Neural cell (in vitro differentiated cells): ENCODE measurements around the gene PGAP3. TPM values are rescaled to one million over a fixed set of nuclear protein-coding genes. Genes with fewer than 3 reads are reported as not detected.

Experiments used
- H2AFZ ChIP-seq: fragments of 200-600, 300-800 bp; sonication (generic), shearing (Covaris generic); 2 replicates; pipeline ENCODE4 v1.6.0; 2014; ENCODE audit warnings: low read depth, mild to moderate bottlenecking, antibody characterized with exemption, low read length, moderate library complexity
- H3F3A ChIP-seq: fragments of 200-600 bp; shearing (Covaris generic); 2 replicates; pipeline ENCODE4 v1.6.1; 2016; ENCODE audit warnings: mild to moderate bottlenecking, moderate library complexity, mixed read lengths, antibody characterized with exemption, low read length; ENCODE audit not compliant: insufficient read depth, poor library complexity, severe bottlenecking
- H3K27ac ChIP-seq: fragments of 200-600, 300-800 bp; sonication (generic), shearing (Covaris generic); 2 replicates; pipeline ENCODE4 v1.5.1; 2014; ENCODE audit warnings: mild to moderate bottlenecking, low read length, moderate library complexity
- H3K27me3 ChIP-seq: fragments of 300-800, 200-600 bp; sonication (generic), shearing (Covaris generic); 2 replicates; pipeline ENCODE4 v1.6.0; 2014; ENCODE audit warnings: mild to moderate bottlenecking, low read depth, low read length, moderate library complexity; ENCODE audit not compliant: insufficient read depth
- H3K36me3 ChIP-seq: fragments of 300-800, 200-600 bp; sonication (generic), shearing (Covaris generic); 2 replicates; pipeline ENCODE4 v1.5.1; 2014; ENCODE audit warnings: mild to moderate bottlenecking, antibody characterized with exemption, low read length, moderate library complexity; ENCODE audit not compliant: insufficient read depth
- H3K4me2 ChIP-seq: fragments of 300-800, 200-600 bp; sonication (generic), shearing (Covaris generic); 2 replicates; pipeline ENCODE4 v1.6.0; 2014; ENCODE audit warnings: mild to moderate bottlenecking, low read length
- H3K4me3 ChIP-seq: fragments of 300-800, 200-600 bp; sonication (generic), shearing (Covaris generic); 2 replicates; pipeline ENCODE4 v1.5.1; 2014; ENCODE audit warnings: mild to moderate bottlenecking, low read length, moderate library complexity
- H3K79me2 ChIP-seq: fragments of 200-600 bp; shearing (Covaris generic); replicated peaks from 2 replicates; pipeline ENCODE4 v1.6.0; 2014; ENCODE audit warnings: mild to moderate bottlenecking, low read length, moderate library complexity; ENCODE audit not compliant: insufficient read depth
- H3K9ac ChIP-seq: fragments of 300-800, 200-600 bp; sonication (generic), shearing (Covaris generic); 2 replicates; pipeline ENCODE4 v1.6.1; 2016; ENCODE audit warnings: mild to moderate bottlenecking, low read length, mixed read lengths
- H3K9me2 ChIP-seq: fragments of 200-600 bp; shearing (Covaris generic); 2 replicates; pipeline ENCODE4 v1.6.1; 2016; ENCODE audit warnings: mild to moderate bottlenecking, low read length, mixed read lengths; ENCODE audit not compliant: insufficient read depth
- H3K9me3 ChIP-seq: fragments of 200-600, 300-800 bp; sonication (generic), shearing (Covaris generic); 2 replicates; pipeline ENCODE4 v1.6.1; 2016; ENCODE audit warnings: mild to moderate bottlenecking, mixed run types, low read length, moderate library complexity, mixed read lengths
- H4K20me1 ChIP-seq: fragments of 200-600 bp; shearing (Covaris generic); 2 replicates; pipeline ENCODE4 v1.6.1; 2016; ENCODE audit warnings: mild to moderate bottlenecking, mixed run types; ENCODE audit not compliant: insufficient read depth
- CTCF ChIP-seq: fragments of 450-650 bp; IDR thresholded peaks from 2 replicates; pipeline ENCODE4 v1.5.1; 2014; ENCODE audit warnings: antibody characterized with exemption, mild to moderate bottlenecking, moderate library complexity; ENCODE audit not compliant: poor library complexity, severe bottlenecking
- EP300 ChIP-seq: fragments of 450-650 bp; conservative IDR thresholded peaks from 2 replicates; pipeline ENCODE4 v1.6.1; 2014; ENCODE audit warnings: antibody characterized with exemption, mild to moderate bottlenecking, moderate library complexity; ENCODE audit not compliant: poor library complexity, severe bottlenecking
- EZH2 ChIP-seq: fragments of 200-600, 300-800 bp; shearing (Covaris generic), sonication (generic); IDR thresholded peaks from 2 replicates; pipeline ENCODE4 v1.6.1; 2014; ENCODE audit warnings: antibody characterized with exemption, low read length, borderline replicate concordance, mild to moderate bottlenecking; ENCODE audit not compliant: insufficient read depth, poor library complexity, severe bottlenecking
- MXI1 ChIP-seq: fragments of 450-650 bp; conservative IDR thresholded peaks from 2 replicates; pipeline ENCODE4 v1.6.1; 2014; ENCODE audit warnings: antibody characterized with exemption, mild to moderate bottlenecking; ENCODE audit not compliant: poor library complexity, severe bottlenecking
- POLR2AphosphoS5 ChIP-seq: IDR thresholded peaks from 2 replicates; pipeline ENCODE4 v1.6.1; 2012
- RAD21 ChIP-seq: fragments of 450-650 bp; conservative IDR thresholded peaks from 2 replicates; pipeline ENCODE4 v1.6.1; 2014; ENCODE audit warnings: antibody characterized with exemption, mild to moderate bottlenecking, moderate library complexity
- REST ChIP-seq: IDR thresholded peaks from 2 replicates; pipeline ENCODE4 v1.6.1; 2012; ENCODE audit warnings: borderline replicate concordance
- SMC3 ChIP-seq: fragments of 450-650 bp; conservative IDR thresholded peaks from 2 replicates; pipeline ENCODE4 v1.6.1; 2014; ENCODE audit warnings: antibody characterized with exemption, mild to moderate bottlenecking, moderate library complexity; ENCODE audit not compliant: poor library complexity
- TAF1 ChIP-seq: IDR thresholded peaks from 2 replicates; pipeline ENCODE4 v1.6.1; 2012; ENCODE audit warnings: low read depth
- polyA plus RNA-seq: library from polyadenylated mRNA; depleted of rRNA; stranded (reverse); fragments of >200 nt; gene quantifications from 2 replicates; pipeline ENCODE4 v1.2.3, GENCODE V29; 2014

PGAP3 gene
- polyA plus RNA-seq, 1 donor from 2014 or later, result 27.2 TPM

GRCh38 chr17:39679521-39680192 is 8.2 kb downstream of the PGAP3 start:
- no peak overlapping the region for H2AFZ ChIP-seq
- H3K27me3 ChIP-seq, result no peaks in the 10 kb centered on the region
- H3F3A ChIP-seq, result no peaks in the 10 kb centered on the region
- no peak overlapping the region for H3K4me2 ChIP-seq
- H3K9me3 ChIP-seq, result no peaks in the 10 kb centered on the region
- H3K9me2 ChIP-seq, result no peaks in the 10 kb centered on the region
- H3K79me2 ChIP-seq, result no peaks in the 10 kb centered on the region
- no peaks in the 10 kb centered on the region for H3K36me3 ChIP-seq
- TF ChIP-seq RAD21 (no peak), MXI1 (no peak), SMC3 (no peak), TAF1 (no peak), EZH2 (no peak), EP300 (no peak), CTCF (no peak), POLR2AphosphoS5 (no peak), REST (no peak)
- no peak overlapping the region for H3K9ac ChIP-seq
- H4K20me1 ChIP-seq, result no peaks in the 10 kb centered on the region
- H3K4me3 ChIP-seq, result no peak overlapping the region
- no peak overlapping the region for H3K27ac ChIP-seq

GRCh38 chr17:39678340-39679116 is 9.3 kb downstream of the PGAP3 start:
- Histone ChIP-seq H3K9me2 (no peaks in the 10 kb centered on the region), H3K4me2 (no peak overlapping the region), H3K36me3 (no peaks in the 10 kb centered on the region), H3K79me2 (no peaks in the 10 kb centered on the region), H2AFZ (no peak overlapping the region), H3K4me3 (no peak overlapping the region), H3K9me3 (no peaks in the 10 kb centered on the region), H4K20me1 (no peaks in the 10 kb centered on the region), H3K27me3 (no peaks in the 10 kb centered on the region), H3F3A (no peaks in the 10 kb centered on the region), H3K27ac (no peak overlapping the region), H3K9ac (no peak overlapping the region)
- TF ChIP-seq SMC3, result no peak
- TF ChIP-seq REST, result no peak
- no peak for TF ChIP-seq MXI1
- TF ChIP-seq RAD21, result no peak
- TF ChIP-seq CTCF, result no peak
- no peak for TF ChIP-seq EZH2
- TF ChIP-seq POLR2AphosphoS5, result no peak
- TF ChIP-seq TAF1, result no peak
- TF ChIP-seq EP300, result no peak
